CD4-positive, CD25-positive, alpha-beta regulatory T cell (primary cell): ENCODE measurements around the gene PEX7. TPM values are rescaled to one million over a fixed set of nuclear protein-coding genes. Genes with fewer than 3 reads are reported as not detected.
"Not testable (repeated sequence)": the region's sequence is repeated elsewhere in the genome, so short reads cannot be mapped to it uniquely, and the experiment has no call there.

Experiments used
- ATAC-seq, 2 donors: fragments of 150-1000 bp; cut with Tn5 transposase; one replicate each; pipeline ENCODE4 v1.10.0; 2021; ENCODE audit warnings: low read depth in 2 of 2, moderate number of reproducible peaks in 2 of 2, moderate library complexity in 1 of 2
- DNase-seq, 3 donors: peaks; one replicate each; pipeline versions ENCODE4 v3.0.0 to v3.0.0-alpha.2; 2012 to 2022; ENCODE audit warnings: mixed read lengths in 1 of 3
- H3K27ac ChIP-seq: one replicate; pipeline ENCODE4 v1.7.0; 2013; ENCODE audit warnings: mild to moderate bottlenecking, low read length; ENCODE audit not compliant: insufficient read depth, poor library complexity, severe bottlenecking
- H3K27me3 ChIP-seq: one replicate; pipeline ENCODE4 v1.7.0; 2013; ENCODE audit warnings: low read length; ENCODE audit not compliant: control insufficient read depth, insufficient read depth
- H3K36me3 ChIP-seq: one replicate; pipeline ENCODE4 v1.7.0; 2013; ENCODE audit warnings: mild to moderate bottlenecking, low read length, moderate library complexity; ENCODE audit not compliant: control insufficient read depth, insufficient read depth
- H3K4me1 ChIP-seq: 2 replicates; pipeline ENCODE4 v1.7.0; 2013; ENCODE audit warnings: mild to moderate bottlenecking, low read length; ENCODE audit not compliant: insufficient read depth, control insufficient read depth, poor library complexity, severe bottlenecking
- H3K4me3 ChIP-seq: one replicate; pipeline ENCODE4 v1.7.0; 2013; ENCODE audit warnings: low read depth, mild to moderate bottlenecking, low read length, moderate library complexity
- H3K9me3 ChIP-seq, 2 experiments: 1 replicate in 1 of 2; 2 replicates in 1 of 2; pipeline ENCODE4 v1.7.0; 2013; ENCODE audit warnings: low read length in 2 of 2, mild to moderate bottlenecking in 1 of 2, moderate library complexity in 1 of 2; ENCODE audit not compliant: control insufficient read depth in 2 of 2
- H3K27ac Mint-ChIP-seq, 3 donors: one replicate each; pipeline ENCODE4 v1.8.0; 2020 to 2022; ENCODE audit warnings: mild to moderate bottlenecking in 3 of 3, mixed read lengths in 3 of 3, moderate library complexity in 2 of 3
- H3K27me3 Mint-ChIP-seq: one replicate; pipeline ENCODE4 v1.8.0; 2022; ENCODE audit warnings: mild to moderate bottlenecking, mixed read lengths
- H3K36me3 Mint-ChIP-seq: one replicate; pipeline ENCODE4 v1.8.0; 2020; ENCODE audit warnings: mixed read lengths
- H3K4me1 Mint-ChIP-seq, 4 donors: one replicate each; pipeline ENCODE4 v1.8.0; 2020 to 2022; ENCODE audit warnings: mixed read lengths in 4 of 4, mild to moderate bottlenecking in 1 of 4
- H3K4me3 Mint-ChIP-seq, 4 donors: one replicate each; pipeline ENCODE4 v1.8.0; 2020 to 2022; ENCODE audit warnings: mild to moderate bottlenecking in 4 of 4, mixed read lengths in 4 of 4, moderate library complexity in 3 of 4
- H3K9me3 Mint-ChIP-seq, 7 donors: one replicate each; pipeline ENCODE4 v1.8.0; 2020 to 2022; ENCODE audit warnings: mixed read lengths in 7 of 7, mild to moderate bottlenecking in 3 of 7, moderate library complexity in 2 of 7
- polyA plus RNA-seq, 4 donors: library from polyadenylated mRNA; unstranded; fragments of 300-500 nt; fragmentation: Illumina TruSeq; gene quantifications; one replicate each; pipeline ENCODE4 v1.2.3, GENCODE V29; 2021
- total RNA-seq: library from RNA; stranded (reverse); gene quantifications from one replicate; pipeline ENCODE4 v1.2.3, GENCODE V29; 2022

Gene PEX7
- total and polyA plus RNA-seq, 5 donors from 2014 or later = 4.1 to 9.4 (median 5.7) TPM

DNA sequence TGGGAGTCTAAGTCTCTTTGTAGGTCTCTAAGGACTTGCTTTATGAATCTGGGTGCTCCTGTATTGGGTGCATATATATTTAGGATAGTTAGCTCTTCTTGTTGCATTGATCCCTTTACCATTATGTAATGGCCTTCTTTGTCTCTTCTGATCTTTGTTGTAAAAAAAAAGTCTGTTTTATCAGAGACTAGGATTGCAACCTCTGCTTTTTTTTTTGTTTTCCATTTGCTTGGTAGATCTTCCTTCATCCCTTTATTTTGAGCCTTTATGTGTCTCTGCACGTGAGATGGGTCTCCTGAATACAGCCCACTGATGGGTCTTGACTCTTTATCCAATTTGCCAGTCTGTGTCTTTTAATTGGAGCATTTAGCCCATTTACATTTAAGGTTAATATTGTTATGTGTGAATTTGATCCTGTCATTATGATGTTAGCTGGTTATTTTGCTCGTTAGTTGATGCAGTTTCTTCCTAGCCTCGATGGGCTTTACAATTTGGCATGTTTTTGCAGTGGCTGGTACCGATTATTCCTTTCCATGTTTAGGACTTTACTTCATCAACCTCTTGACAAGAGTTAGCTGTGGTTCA, 27.7 kb downstream of the PEX7 start:
- ATAC-seq, H3K27me3 ChIP-seq, H3K9me3 ChIP-seq, H3K9me3 Mint-ChIP-seq, DNase-seq, H3K36me3 ChIP-seq, H3K27ac ChIP-seq, H3K4me3 ChIP-seq, H3K27me3 Mint-ChIP-seq, H3K4me3 Mint-ChIP-seq, H3K4me1 ChIP-seq, H3K27ac Mint-ChIP-seq: not testable (repeated sequence)
- Mint-ChIP-seq H3K4me1 (peaks cover 0 to 11% (median 8%) of the 10 kb centered on the region in 4 donors), H3K36me3 (peaks cover 46% of the 10 kb centered on the region)

DNA sequence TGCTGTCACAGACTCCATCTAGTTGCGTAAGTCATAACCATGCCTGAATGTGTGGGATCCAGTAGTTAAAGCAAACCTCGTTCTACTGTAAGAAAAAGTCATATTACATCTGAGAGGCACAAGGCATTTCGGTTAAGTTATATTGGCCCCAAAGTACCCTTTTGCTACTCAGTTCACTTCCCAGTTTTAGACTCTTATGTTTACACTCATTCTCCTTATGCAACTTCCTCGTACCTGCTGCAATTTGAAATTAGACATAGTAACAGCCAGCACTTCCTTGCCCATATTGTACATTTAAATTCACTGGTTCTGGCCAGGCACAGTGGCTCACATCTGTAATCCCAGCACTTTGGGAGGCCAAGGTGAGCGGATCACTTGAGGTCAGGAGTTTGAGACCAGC, 37.0 kb downstream of the PEX7 start:
- DNase-seq (no peak), ATAC-seq (no peak)
- Histone ChIP-seq H3K27ac (no peak overlapping the region), H3K36me3 (no peaks in the 10 kb centered on the region), H3K9me3 (no peaks in the 10 kb centered on the region), H3K4me1 (no peaks in the 10 kb centered on the region), H3K4me3 (no peak overlapping the region), H3K27me3 (no peaks in the 10 kb centered on the region)
- no peaks in the 10 kb centered on the region for H3K9me3 Mint-ChIP-seq
- no peaks in the 10 kb centered on the region for H3K27me3 Mint-ChIP-seq
- peaks cover 0 to 5% (median 2%) of the 10 kb centered on the region in 4 donors for H3K4me1 Mint-ChIP-seq
- H3K4me3 Mint-ChIP-seq = no peak overlapping the region
- peaks cover 7% of the 10 kb centered on the region for H3K36me3 Mint-ChIP-seq
- H3K27ac Mint-ChIP-seq = no peak overlapping the region

DNA sequence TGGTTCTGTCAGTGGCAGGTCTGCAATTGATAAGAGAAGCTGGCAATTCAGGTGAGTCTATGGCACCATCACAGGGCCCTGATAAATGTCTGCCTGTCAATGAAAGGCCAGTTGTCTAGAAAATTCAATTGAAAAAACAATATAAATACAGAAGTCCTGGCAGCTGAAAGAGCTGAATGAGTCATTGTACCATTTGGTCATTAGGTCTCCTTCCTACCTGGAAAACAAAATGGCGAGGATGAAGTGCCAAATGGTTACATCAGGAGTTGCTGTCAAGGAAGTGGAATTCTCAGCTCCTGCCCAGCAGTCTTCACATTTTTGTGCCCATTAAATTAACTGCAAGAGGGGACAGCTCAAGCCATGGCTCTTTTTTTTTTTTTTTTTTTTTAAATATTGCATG, 37.7 kb downstream of the PEX7 start:
- Histone ChIP-seq H3K9me3 (no peaks in the 10 kb centered on the region), H3K27me3 (no peaks in the 10 kb centered on the region), H3K27ac (no peak overlapping the region), H3K4me1 (no peaks in the 10 kb centered on the region), H3K4me3 (no peak overlapping the region), H3K36me3 (no peaks in the 10 kb centered on the region)
- H3K9me3 Mint-ChIP-seq = no peaks in the 10 kb centered on the region
- DNase-seq (no peak), ATAC-seq (no peak)
- H3K4me3 Mint-ChIP-seq = no peak overlapping the region
- peaks cover 5% of the 10 kb centered on the region for H3K36me3 Mint-ChIP-seq
- H3K27me3 Mint-ChIP-seq = no peaks in the 10 kb centered on the region
- H3K27ac Mint-ChIP-seq = no peak overlapping the region
- peaks cover 0 to 5% (median 2%) of the 10 kb centered on the region in 4 donors for H3K4me1 Mint-ChIP-seq

DNA sequence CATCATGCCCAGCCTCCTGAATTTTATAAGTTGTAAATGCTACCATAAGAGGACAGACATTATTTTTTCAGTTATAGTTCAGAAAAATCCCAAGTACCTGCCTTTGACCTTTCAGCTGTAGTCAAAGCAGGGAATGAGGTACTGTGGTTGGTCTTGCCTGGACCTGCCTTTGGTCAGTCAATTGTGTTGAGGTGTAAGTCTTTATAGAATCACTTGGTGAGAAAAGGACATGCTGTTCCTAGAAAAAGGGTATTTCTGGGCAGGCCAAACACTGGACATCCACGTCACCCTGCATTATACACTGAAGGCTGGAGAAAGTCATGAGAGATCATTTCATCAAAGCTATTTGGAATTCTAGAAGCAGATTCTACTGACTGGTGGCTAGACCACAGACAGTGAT, 40.3 kb downstream of the PEX7 start:
- Histone ChIP-seq H3K36me3 (no peaks in the 10 kb centered on the region), H3K4me1 (no peaks in the 10 kb centered on the region), H3K27me3 (no peaks in the 10 kb centered on the region), H3K4me3 (no peak overlapping the region), H3K9me3 (no peaks in the 10 kb centered on the region), H3K27ac (no peak overlapping the region)
- ATAC-seq (no peak), DNase-seq (no peak)
- Mint-ChIP-seq H3K4me3 (no peak overlapping the region), H3K27me3 (no peaks in the 10 kb centered on the region), H3K27ac (no peak overlapping the region), H3K36me3 (no peaks in the 10 kb centered on the region), H3K4me1 (peaks cover 0 to 4% (median 1%) of the 10 kb centered on the region in 4 donors), H3K9me3 (no peaks in the 10 kb centered on the region)

DNA sequence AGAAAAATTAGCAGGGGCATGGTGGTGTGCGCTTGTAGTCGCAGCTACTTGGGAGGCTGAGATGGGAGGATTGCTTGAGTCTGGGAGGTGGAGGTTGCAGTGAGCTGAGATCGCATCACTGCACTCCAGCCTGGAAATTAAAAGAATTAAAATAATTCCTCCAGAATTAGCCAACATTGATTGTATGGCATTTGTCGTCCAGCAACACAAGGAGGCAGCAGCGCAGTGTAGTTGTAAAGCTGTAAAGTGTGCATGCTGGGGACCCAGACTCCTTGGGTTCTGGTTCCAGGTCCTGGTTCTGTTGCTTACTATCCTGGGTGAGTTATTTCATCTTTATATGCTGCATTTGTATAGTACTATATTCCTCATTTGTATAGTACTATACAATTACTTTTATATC, 41.4 kb downstream of the PEX7 start:
- Histone ChIP-seq H3K36me3 (no peaks in the 10 kb centered on the region), H3K9me3 (no peaks in the 10 kb centered on the region), H3K4me1 (no peaks in the 10 kb centered on the region), H3K4me3 (no peak overlapping the region), H3K27ac (no peak overlapping the region), H3K27me3 (no peaks in the 10 kb centered on the region)
- no peak for ATAC-seq
- Mint-ChIP-seq H3K36me3 (peaks cover 3% of the 10 kb centered on the region), H3K27ac (no peak overlapping the region), H3K9me3 (no peaks in the 10 kb centered on the region), H3K4me3 (no peak overlapping the region), H3K4me1 (peaks cover 0 to 4% (median 0%) of the 10 kb centered on the region in 4 donors), H3K27me3 (no peaks in the 10 kb centered on the region)
- DNase-seq = no peak

DNA sequence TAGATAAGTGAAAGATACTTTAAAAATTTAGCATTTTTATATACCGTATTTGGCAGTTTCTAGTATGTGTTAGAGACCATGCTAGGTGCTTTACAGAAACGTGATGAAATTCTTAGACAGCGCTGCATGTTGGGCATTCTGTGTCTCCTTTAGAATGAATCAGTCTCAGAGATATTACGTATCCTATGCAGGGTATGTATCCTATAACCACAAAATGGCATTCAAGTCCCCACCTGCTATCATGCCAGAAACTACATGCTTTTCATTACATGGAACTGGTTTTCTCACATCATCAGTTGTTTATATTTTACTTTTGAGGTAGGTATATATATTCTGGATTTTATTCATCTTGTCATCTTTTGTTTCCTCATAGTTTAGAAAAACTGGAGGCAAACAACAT, 42.3 kb downstream of the PEX7 start:
- DNase-seq (no peak), ATAC-seq (no peak)
- Mint-ChIP-seq H3K4me3 (no peak overlapping the region), H3K4me1 (peaks cover 0 to 8% (median 1%) of the 10 kb centered on the region in 4 donors), H3K9me3 (no peaks in the 10 kb centered on the region), H3K27ac (no peak overlapping the region), H3K27me3 (no peaks in the 10 kb centered on the region), H3K36me3 (peaks cover 10% of the 10 kb centered on the region)
- H3K36me3 ChIP-seq = peaks cover 3% of the 10 kb centered on the region
- no peaks in the 10 kb centered on the region for H3K27me3 ChIP-seq
- no peaks in the 10 kb centered on the region for H3K9me3 ChIP-seq
- H3K27ac ChIP-seq = no peak overlapping the region
- H3K4me3 ChIP-seq = no peak overlapping the region
- H3K4me1 ChIP-seq = no peaks in the 10 kb centered on the region

DNA sequence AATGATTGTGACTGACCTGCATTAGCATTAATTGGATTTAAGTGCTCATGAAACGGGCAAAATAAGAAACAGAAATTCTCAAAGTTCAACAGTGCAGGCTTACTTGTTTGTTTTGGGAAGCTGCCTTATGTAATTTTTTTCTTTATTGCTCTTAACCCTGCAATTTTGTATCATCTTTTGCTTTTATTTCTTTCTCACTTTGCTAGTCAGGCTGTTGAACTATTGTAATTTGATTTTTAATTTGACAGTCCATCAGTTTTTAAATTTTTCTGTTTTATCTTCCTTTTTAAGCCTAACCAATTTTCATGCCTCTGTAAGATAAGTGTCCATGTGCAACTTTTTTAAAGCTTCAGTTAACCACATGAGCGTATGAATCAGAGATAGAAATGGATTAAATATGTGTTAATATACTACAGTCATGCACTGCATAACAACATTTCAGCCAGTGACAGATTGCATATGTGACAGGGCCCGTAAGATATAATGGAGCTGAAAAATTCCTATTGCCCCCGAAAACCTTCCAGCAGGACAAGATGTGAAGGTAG, 44.6 kb downstream of the PEX7 start:
- DNase-seq = no peak

DNA sequence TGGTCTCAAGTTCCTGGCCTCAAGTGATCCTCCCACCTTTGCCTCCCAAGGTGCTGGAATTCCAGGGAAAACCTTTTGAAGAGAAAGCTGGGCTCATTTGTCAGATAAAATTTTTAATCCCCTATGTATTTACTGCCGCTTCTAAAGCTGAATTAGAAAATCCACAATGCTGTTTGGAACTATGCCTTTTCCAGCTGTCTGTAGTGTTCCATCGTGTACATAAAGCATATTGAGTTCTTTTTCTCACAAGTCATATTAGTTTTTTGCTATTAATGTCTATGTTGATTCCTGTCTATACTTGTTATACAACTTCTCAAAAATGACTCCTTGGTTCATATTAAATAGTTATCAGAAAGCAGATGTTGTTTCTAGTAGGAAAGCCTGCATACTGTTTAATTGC, 47.1 kb downstream of the PEX7 start:
- Histone ChIP-seq H3K4me3 (no peak overlapping the region), H3K4me1 (no peaks in the 10 kb centered on the region), H3K27ac (no peak overlapping the region), H3K27me3 (no peaks in the 10 kb centered on the region), H3K9me3 (peaks cover 16 to 18% of the 10 kb centered on the region in 2 experiments), H3K36me3 (peaks cover 42% of the 10 kb centered on the region)
- H3K4me1 Mint-ChIP-seq = peaks cover 0 to 5% (median 1%) of the 10 kb centered on the region in 4 donors
- ATAC-seq = no peak
- H3K9me3 Mint-ChIP-seq = peaks cover 3 to 15% (median 5%) of the 10 kb centered on the region in 7 donors
- H3K27me3 Mint-ChIP-seq = no peaks in the 10 kb centered on the region
- DNase-seq = no peak
- no peak overlapping the region for H3K4me3 Mint-ChIP-seq
- H3K27ac Mint-ChIP-seq = no peak overlapping the region
- peaks cover 29% of the 10 kb centered on the region for H3K36me3 Mint-ChIP-seq

More for the DNA sequence above, 44.6 kb downstream of the PEX7 start:
- Histone ChIP-seq H3K4me1 (no peaks in the 10 kb centered on the region), H3K4me3 (no peak overlapping the region), H3K9me3 (no peaks in the 10 kb centered on the region), H3K36me3 (peaks cover 20% of the 10 kb centered on the region), H3K27ac (no peak overlapping the region), H3K27me3 (no peaks in the 10 kb centered on the region)
- Mint-ChIP-seq H3K4me1 (peaks cover 0 to 10% (median 1%) of the 10 kb centered on the region in 4 donors), H3K9me3 (no peaks in the 10 kb centered on the region), H3K27me3 (no peaks in the 10 kb centered on the region), H3K4me3 (no peak overlapping the region), H3K27ac (peak overlapping the region in 1 of 3 donors; percentile 7), H3K36me3 (peaks cover 11% of the 10 kb centered on the region)
- ATAC-seq = no peak
